C4-2B (cell line): Measurements from ENCODE around the gene TULP3.

Experiments
- CTCF ChIP-seq: fragments of 450-650 bp; conservative IDR thresholded peaks from 2 replicates; pipeline ENCODE4 v1.5.1; 2017; ENCODE audit warnings: mild to moderate bottlenecking
- ZFX ChIP-seq: fragments of 450-650 bp; IDR thresholded peaks from 2 replicates; pipeline ENCODE4 v1.6.1; 2017

- TF ChIP-seq CTCF = no peak
- no peak for TF ChIP-seq ZFX
Measured at GRCh38 chr12:2895051-2895451, 4.4 kb downstream of the TULP3 start.
